Naive thymus-derived CD4-positive, alpha-beta T cell (primary cell): ENCODE data around the gene TRIM15. TPM values are rescaled to one million over a fixed set of nuclear protein-coding genes. Genes with fewer than 3 reads are reported as not detected.

ENCODE experiments used
- ATAC-seq: fragments of 150-1000 bp; cut with Tn5 transposase; 2 replicates; pipeline ENCODE4 v1.10.0; 2021; ENCODE audit warnings: mild to moderate bottlenecking, moderate library complexity
- CTCF ChIA-PET: fragments of 350-600 bp; sonication (Branson Sonifier 250); formaldehyde crosslinking; loops from one replicate; lab custom pipeline; 2021; ENCODE audit warnings: antibody characterized with exemption; lab: Charles Lee
- POLR2A ChIA-PET: fragments of 350-600 bp; sonication (Branson Sonifier 250); formaldehyde crosslinking; loops from one replicate; lab custom pipeline; 2021; ENCODE audit warnings: antibody characterized with exemption, inconsistent platforms; lab: Charles Lee
- DNase-seq, 9 donors: peaks; one replicate each; pipeline versions ENCODE4 v3.0.0 to v3.0.0-alpha.2; 2020 to 2022; ENCODE audit warnings: mixed read lengths in 1 of 9
- H3K27ac ChIP-seq: one replicate; pipeline ENCODE4 v1.7.0; 2013; ENCODE audit warnings: mild to moderate bottlenecking, low read depth, low read length, moderate library complexity
- H3K27me3 ChIP-seq, 2 donors: one replicate each; pipeline ENCODE4 v1.7.0; 2013; ENCODE audit warnings: low read length in 2 of 2, mild to moderate bottlenecking in 2 of 2, moderate library complexity in 2 of 2; ENCODE audit not compliant: control insufficient read depth in 2 of 2, insufficient read depth in 2 of 2
- H3K36me3 ChIP-seq, 3 experiments: 1 replicate in 2 of 3; 2 replicates in 1 of 3; pipeline ENCODE4 v1.7.0; 2013; ENCODE audit warnings: low read length in 3 of 3, mild to moderate bottlenecking in 3 of 3, moderate library complexity in 1 of 3; ENCODE audit not compliant: insufficient read depth in 3 of 3, control insufficient read depth in 2 of 3
- H3K4me1 ChIP-seq, 2 donors: one replicate each; pipeline ENCODE4 v1.7.0; 2013; ENCODE audit warnings: low read length in 2 of 2, mild to moderate bottlenecking in 2 of 2, moderate library complexity in 1 of 2; ENCODE audit not compliant: control insufficient read depth in 2 of 2, insufficient read depth in 2 of 2
- H3K4me3 ChIP-seq: 2 replicates; pipeline ENCODE4 v1.7.0; 2013; ENCODE audit warnings: mild to moderate bottlenecking, low read length
- H3K9me3 ChIP-seq, 3 experiments: 1 replicate in 2 of 3; 2 replicates in 1 of 3; pipeline ENCODE4 v1.7.0; 2013; ENCODE audit warnings: low read length in 3 of 3; ENCODE audit not compliant: control insufficient read depth in 2 of 3
- H3K27ac Mint-ChIP-seq, 9 donors: one replicate each; pipeline ENCODE4 v1.8.0; 2020 to 2022; ENCODE audit warnings: mixed read lengths in 9 of 9, mild to moderate bottlenecking in 8 of 9, moderate library complexity in 5 of 9, inconsistent platforms in 2 of 9
- H3K27me3 Mint-ChIP-seq, 5 donors: one replicate each; pipeline ENCODE4 v1.8.0; 2021 to 2022; ENCODE audit warnings: mixed read lengths in 5 of 5, mild to moderate bottlenecking in 1 of 5
- H3K36me3 Mint-ChIP-seq, 5 donors: one replicate each; pipeline ENCODE4 v1.8.0; 2020 to 2022; ENCODE audit warnings: mixed read lengths in 5 of 5, mild to moderate bottlenecking in 3 of 5, inconsistent platforms in 1 of 5
- H3K4me1 Mint-ChIP-seq, 7 donors: one replicate each; pipeline ENCODE4 v1.8.0; 2020 to 2022; ENCODE audit warnings: mixed read lengths in 7 of 7, mild to moderate bottlenecking in 3 of 7, inconsistent platforms in 1 of 7
- H3K4me3 Mint-ChIP-seq, 10 donors: one replicate each; pipeline ENCODE4 v1.8.0; 2020 to 2022; ENCODE audit warnings: mild to moderate bottlenecking in 10 of 10, mixed read lengths in 10 of 10, moderate library complexity in 6 of 10, inconsistent platforms in 2 of 10
- H3K9me3 Mint-ChIP-seq, 11 donors: one replicate each; pipeline ENCODE4 v1.8.0; 2020 to 2022; ENCODE audit warnings: mixed read lengths in 11 of 11, mild to moderate bottlenecking in 4 of 11, inconsistent platforms in 1 of 11, moderate library complexity in 1 of 11
- intact Hi-C, 2 donors: fragments of 100-400 bp; cut with micrococcal nuclease; formaldehyde crosslinking; loops; one replicate each; pipeline ENCODE4 v1.15.1; 2023
- polyA plus RNA-seq, 2 donors: library from polyadenylated mRNA; unstranded; fragments of 300-500 nt; fragmentation: Illumina TruSeq; gene quantifications; one replicate each; pipeline ENCODE4 v1.2.3, GENCODE V29; 2021
- total RNA-seq, 6 experiments: library from RNA in 5 of 6; stranded (reverse) in 5 of 6; gene quantifications; 1 replicate in 5 of 6; 2 replicates in 1 of 6; pipeline ENCODE4 v1.2.3 and lab custom pipeline; 2021 to 2026

TRIM15 gene
- total and polyA plus RNA-seq, 7 experiments from 2014 or later: 0.46 TPM; not detected in 6

DNA sequence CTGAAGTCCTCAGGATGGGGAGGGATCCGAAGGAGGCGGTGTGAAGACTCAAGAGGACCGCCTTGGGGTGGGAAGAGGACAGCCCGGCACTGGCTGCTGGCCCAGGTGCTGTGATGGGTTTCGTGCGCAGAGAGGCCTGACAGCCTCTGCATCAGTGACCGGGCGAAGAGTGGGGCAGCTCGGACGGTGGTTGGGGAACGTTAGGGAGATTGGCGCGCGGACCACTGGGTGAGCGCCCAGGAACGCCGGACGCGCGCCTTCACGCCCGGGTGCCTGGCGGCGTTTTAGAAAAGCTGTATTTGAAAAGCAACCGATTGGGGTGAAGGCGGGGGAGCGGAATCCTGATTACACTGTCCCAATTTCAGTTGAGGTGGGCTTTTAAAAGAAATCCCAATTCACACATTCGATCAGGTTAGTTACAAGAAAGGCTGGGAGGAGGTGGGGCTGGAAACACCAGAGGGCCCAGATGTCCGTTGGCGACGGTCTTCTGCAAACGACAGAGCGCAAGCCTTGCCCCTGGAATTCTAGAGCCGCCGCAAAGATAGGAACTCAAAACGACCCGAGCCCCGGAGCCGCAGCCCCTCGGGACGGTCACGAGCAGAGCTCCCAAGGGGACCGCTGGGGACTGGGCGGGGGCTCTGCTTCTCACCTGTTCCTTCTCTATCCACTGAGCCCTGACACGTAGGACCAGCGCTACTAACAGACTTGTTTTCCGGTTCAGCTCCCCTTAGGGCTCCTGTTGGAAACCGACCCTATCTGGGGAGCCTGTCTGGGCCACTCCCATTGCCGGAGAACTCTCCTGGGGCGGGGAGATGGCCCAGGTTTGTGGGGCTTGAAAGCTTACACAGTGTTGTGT lies 35.9 kb upstream of the TRIM15 start:
- intact Hi-C loops: no loop called here
- Mint-ChIP-seq H3K27me3 (peaks cover 69 to 85% (median 74%) of the 10 kb centered on the region in 5 donors), H3K9me3 (no peaks in the 10 kb centered on the region), H3K4me3 (peak overlapping the region in 1 of 10 donors; percentile 28), H3K36me3 (no peaks in the 10 kb centered on the region), H3K4me1 (peaks cover 3 to 19% (median 6%) of the 10 kb centered on the region in 7 donors), H3K27ac (no peak overlapping the region)
- Histone ChIP-seq H3K27ac (no peak overlapping the region), H3K4me3 (no peak overlapping the region), H3K36me3 (no peaks in the 10 kb centered on the region), H3K9me3 (no peaks in the 10 kb centered on the region), H3K4me1 (peaks cover 0 to 4% of the 10 kb centered on the region in 2 donors), H3K27me3 (peaks cover 5 to 9% of the 10 kb centered on the region in 2 donors)
- CTCF ChIA-PET: interaction anchor here (1.1 to 1.4 kb wide), 3 partner anchors 19 to 24 kb away, joined by 3 to 9 read pairs (median 7); no protein-coding TSS in a partner anchor
- POLR2A ChIA-PET: interaction anchor here (1.0 kb wide), 1 partner anchor 24 kb away, joined by 3 read pairs; no protein-coding TSS in a partner anchor
- ATAC-seq: no peak
- DNase-seq: no peak

GRCh38 chr6:30129265-30130178 lies 33.8 kb upstream of the TRIM15 start:
- Histone ChIP-seq H3K27me3 (peaks cover 5 to 9% of the 10 kb centered on the region in 2 donors), H3K36me3 (no peaks in the 10 kb centered on the region), H3K27ac (no peak overlapping the region), H3K9me3 (no peaks in the 10 kb centered on the region), H3K4me1 (peaks cover 0 to 4% of the 10 kb centered on the region in 2 donors), H3K4me3 (no peak overlapping the region)
- H3K9me3 Mint-ChIP-seq: no peaks in the 10 kb centered on the region
- ChIA-PET POLR2A (interaction anchor here (0.5 to 2.1 kb wide), 3 partner anchors 26 to 1046 kb away, joined by 3 to 29 read pairs (median 3); partner anchors contain the start of gene POLR1H), CTCF (interaction anchor here (0.9 to 8.5 kb wide), 2 partner anchors 25 to 33 kb away, joined by 3 to 170 read pairs; no protein-coding TSS in a partner anchor)
- no peak overlapping the region for H3K4me3 Mint-ChIP-seq
- H3K27ac Mint-ChIP-seq: no peak overlapping the region
- intact Hi-C loops: loop anchor here in 1 of 2 donors (2.0 kb wide), 2 partner anchors 117 to 153 kb away; no protein-coding TSS in a partner anchor
- H3K4me1 Mint-ChIP-seq: peaks cover 3 to 19% (median 6%) of the 10 kb centered on the region in 7 donors
- DNase-seq (no peak), ATAC-seq (no peak)
- H3K27me3 Mint-ChIP-seq: peaks cover 73 to 83% (median 80%) of the 10 kb centered on the region in 5 donors
- H3K36me3 Mint-ChIP-seq: no peaks in the 10 kb centered on the region

GRCh38 chr6:30130179-30130679 lies 33.1 kb upstream of the TRIM15 start:
- intact Hi-C loops: loop anchor here in 1 of 2 donors (2.0 kb wide), 2 partner anchors 117 to 153 kb away; no protein-coding TSS in a partner anchor
- ATAC-seq (no peak), DNase-seq (no peak)
- Histone ChIP-seq H3K27ac (no peak overlapping the region), H3K9me3 (no peaks in the 10 kb centered on the region), H3K36me3 (no peaks in the 10 kb centered on the region), H3K4me1 (peaks cover 0 to 4% of the 10 kb centered on the region in 2 donors), H3K27me3 (peaks cover 5 to 10% of the 10 kb centered on the region in 2 donors), H3K4me3 (no peak overlapping the region)
- Mint-ChIP-seq H3K27me3 (peaks cover 71 to 85% (median 74%) of the 10 kb centered on the region in 5 donors), H3K4me1 (peaks cover 3 to 19% (median 6%) of the 10 kb centered on the region in 7 donors), H3K9me3 (no peaks in the 10 kb centered on the region), H3K36me3 (no peaks in the 10 kb centered on the region), H3K4me3 (no peak overlapping the region), H3K27ac (no peak overlapping the region)
- ChIA-PET CTCF (interaction anchor here (0.8 to 8.5 kb wide), 6 partner anchors 14 to 43 kb away, joined by 3 to 170 read pairs (median 5); no protein-coding TSS in a partner anchor), POLR2A (interaction anchor here (2.1 kb wide), 1 partner anchor 27 kb away, joined by 29 read pairs; no protein-coding TSS in a partner anchor)

DNA sequence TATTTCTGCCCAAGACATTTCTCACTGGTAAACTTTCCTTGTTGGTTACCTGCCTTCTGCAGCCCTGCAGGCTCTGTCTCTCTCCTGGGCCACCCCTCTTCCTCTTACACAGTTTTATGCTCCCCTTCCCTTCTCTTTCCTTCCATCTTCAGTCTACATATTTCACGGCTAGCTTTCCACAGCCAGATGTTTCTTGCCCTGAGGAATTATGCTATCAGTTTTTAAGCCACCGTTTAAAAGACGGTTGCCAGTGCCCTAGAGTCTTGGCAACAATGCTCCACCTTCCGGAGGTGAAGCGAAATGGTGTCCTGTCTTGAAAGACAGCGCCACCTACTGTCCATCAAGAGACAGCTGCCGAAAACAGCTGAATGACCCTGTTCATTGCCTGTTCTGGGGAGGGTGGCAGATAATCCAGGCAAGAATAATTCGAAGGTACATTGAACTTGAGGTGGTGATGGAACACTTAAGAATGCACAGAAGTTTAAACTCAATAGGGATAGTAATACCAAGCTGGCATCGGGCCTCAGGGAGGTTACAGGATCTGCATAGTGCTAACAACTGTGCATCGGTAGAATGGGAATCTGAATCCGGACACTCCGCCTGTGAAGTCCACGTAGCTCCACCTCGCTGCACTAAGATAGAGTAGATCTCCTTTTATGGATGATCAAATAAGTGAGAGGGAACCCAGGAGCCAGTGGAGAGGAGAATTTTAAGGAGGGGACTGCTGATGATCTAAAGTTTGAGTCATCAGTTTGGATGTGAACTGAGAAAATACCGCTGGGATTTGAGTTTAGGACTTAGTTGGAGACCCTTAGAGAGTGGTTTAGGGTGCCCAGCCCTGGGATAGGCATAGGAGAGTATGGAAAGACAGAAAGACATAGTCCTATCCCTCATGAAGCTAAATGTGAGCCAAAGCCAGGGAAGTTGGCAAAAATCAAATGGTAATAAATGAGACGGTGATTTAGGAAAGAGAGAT lies 32.2 kb upstream of the TRIM15 start:
- ChIA-PET POLR2A (interaction anchor here (1.3 to 2.1 kb wide), 2 partner anchors 28 to 71 kb away, joined by 3 to 29 read pairs; partner anchors contain the start of gene POLR1H), CTCF (interaction anchor here (0.7 to 8.5 kb wide), 12 partner anchors 9 to 481 kb away, joined by 3 to 170 read pairs (median 4); partner anchors contain the start of gene TRIM31)
- H3K4me3 ChIP-seq: no peak overlapping the region
- Mint-ChIP-seq H3K27me3 (peaks cover 63 to 83% (median 67%) of the 10 kb centered on the region in 5 donors), H3K4me1 (peaks cover 3 to 23% (median 6%) of the 10 kb centered on the region in 7 donors), H3K27ac (peak overlapping the region in 3 of 9 donors; percentile 2 to 79 (median 7)), H3K4me3 (peak overlapping the region in 6 of 10 donors; percentile 2 to 44 (median 30)), H3K36me3 (no peaks in the 10 kb centered on the region), H3K9me3 (no peaks in the 10 kb centered on the region)
- peak; percentile 99 for ATAC-seq
- H3K36me3 ChIP-seq: no peaks in the 10 kb centered on the region
- peaks cover 0 to 4% of the 10 kb centered on the region in 2 donors for H3K4me1 ChIP-seq
- DNase-seq: peak; percentile 21 to 83 (median 76)
- intact Hi-C loops: loop anchor here (1.0 to 2.0 kb wide), 7 partner anchors 28 to 283 kb away; partner anchors contain the start of gene POLR1H (in 1 of the 2)
- peaks cover 5 to 12% of the 10 kb centered on the region in 2 donors for H3K27me3 ChIP-seq
- no peaks in the 10 kb centered on the region for H3K9me3 ChIP-seq
- no peak overlapping the region for H3K27ac ChIP-seq

- Mint-ChIP-seq H3K9me3 (no peaks in the 10 kb centered on the region), H3K4me3 (no peak overlapping the region), H3K27me3 (peaks cover 55 to 78% (median 65%) of the 10 kb centered on the region in 5 donors), H3K27ac (no peak overlapping the region), H3K36me3 (no peaks in the 10 kb centered on the region), H3K4me1 (peaks cover 3 to 26% (median 6%) of the 10 kb centered on the region in 7 donors)
- CTCF ChIA-PET: interaction anchor here (1.1 to 8.5 kb wide), 7 partner anchors 10 to 284 kb away, joined by 3 to 170 read pairs (median 3); no protein-coding TSS in a partner anchor
- Histone ChIP-seq H3K4me3 (no peak overlapping the region), H3K36me3 (no peaks in the 10 kb centered on the region), H3K9me3 (no peaks in the 10 kb centered on the region), H3K27me3 (peaks cover 5 to 12% of the 10 kb centered on the region in 2 donors), H3K27ac (no peak overlapping the region), H3K4me1 (peaks cover 0 to 4% of the 10 kb centered on the region in 2 donors)
- intact Hi-C loops: loop anchor here (1.0 to 2.0 kb wide), 7 partner anchors 29 to 284 kb away; partner anchors contain the start of gene POLR1H (in 1 of the 2)
- DNase-seq: no peak
- no peak for ATAC-seq
- POLR2A ChIA-PET: interaction anchor here (1.3 to 1.4 kb wide), 2 partner anchors 30 to 71 kb away, joined by 3 read pairs; partner anchors contain the start of gene POLR1H
Observed at GRCh38 chr6:30131947-30132497, 31.3 kb upstream of the TRIM15 start.
